CD4-positive, alpha-beta T cell treated with Interleukin-6 at 100 ng/mL for 8 hours (primary cell): ENCODE data around the gene NELFE.
A peak's percentile ranks its signal among the peaks of the same experiment; 100 is the strongest.

Source experiments
- DNase-seq: peaks from one replicate; pipeline ENCODE4 v3.0.0-alpha.2; 2020; ENCODE audit warnings: mixed read lengths, low spot score

The NELFE gene

GRCh38 chr6:31972709-31973350 lies 14.1 kb upstream of the NELFE start:
- no peak for DNase-seq

GRCh38 chr6:31971993-31972708 lies 13.4 kb upstream of the NELFE start, which contains the start of gene DXO:
TSS of gene DXO (minus strand) at chr6:31972138. CDS start at chr6:31971675, 463 bp downstream.
- peak; percentile 96 for DNase-seq

GRCh38 chr6:31971279-31971992 lies 12.7 kb upstream of the NELFE start:
- DNase-seq = no peak

- no peak for DNase-seq
These were observed 12.0 kb upstream of the NELFE start for GRCh38 chr6:31970604-31971271.

GRCh38 chr6:31969712-31970603 lies 11.2 kb upstream of the NELFE start:
- no peak for DNase-seq

- no peak for DNase-seq
These were observed 10.3 kb upstream of the NELFE start for GRCh38 chr6:31968791-31969711.

- no peak for DNase-seq
These were observed 9.6 kb upstream of the NELFE start for GRCh38 chr6:31968326-31968725.

- no peak for DNase-seq
These were observed 9.2 kb upstream of the NELFE start for GRCh38 chr6:31967926-31968320.

GRCh38 chr6:31966997-31967925 lies 8.5 kb upstream of the NELFE start:
- DNase-seq = no peak

- no peak for DNase-seq
These were observed 7.7 kb upstream of the NELFE start for GRCh38 chr6:31966506-31966905.

- DNase-seq = no peak
These were observed 6.9 kb upstream of the NELFE start for GRCh38 chr6:31965700-31966099.

- no peak for DNase-seq
These were observed 5.2 kb upstream of the NELFE start for GRCh38 chr6:31963921-31964320.

- DNase-seq = no peak
These were observed 2.8 kb upstream of the NELFE start for GRCh38 chr6:31961616-31962015.

GRCh38 chr6:31958412-31958740 lies 395 bp downstream of the NELFE start:
- DNase-seq = no peak

- DNase-seq = no peak
These were observed 2.0 kb downstream of the NELFE start for GRCh38 chr6:31956796-31957195.

- DNase-seq = no peak
These were observed 4.3 kb downstream of the NELFE start for GRCh38 chr6:31954511-31954910.

- DNase-seq = no peak
These were observed 5.9 kb downstream of the NELFE start for GRCh38 chr6:31952890-31953289.

GRCh38 chr6:31952140-31952805 lies 6.5 kb downstream of the NELFE start:
- peak; percentile 23 for DNase-seq
